Uterus (tissue), 2 donors: ENCODE data around the gene MKS1.

ENCODE experiments used
- POLR2A ChIP-seq, 2 donors: fragments of 450-650 bp; IDR thresholded peaks; one replicate each; pipeline ENCODE4 v1.6.1; 2016; ENCODE audit warnings: antibody characterized with exemption in 2 of 2, mild to moderate bottlenecking in 1 of 2, moderate library complexity in 1 of 2
- TF ChIP-seq, protein P1 (sequence below), 4 experiments: fragments of 200-600 bp in 2 of 4; fragments of 450-650 bp in 2 of 4; sonication (generic) in 2 of 4; IDR thresholded peaks; one replicate each; pipeline ENCODE4 v1.5.1; 2016 to 2019; ENCODE audit warnings: antibody characterized with exemption in 4 of 4, mild to moderate bottlenecking in 2 of 4, moderate library complexity in 1 of 4

DNA sequence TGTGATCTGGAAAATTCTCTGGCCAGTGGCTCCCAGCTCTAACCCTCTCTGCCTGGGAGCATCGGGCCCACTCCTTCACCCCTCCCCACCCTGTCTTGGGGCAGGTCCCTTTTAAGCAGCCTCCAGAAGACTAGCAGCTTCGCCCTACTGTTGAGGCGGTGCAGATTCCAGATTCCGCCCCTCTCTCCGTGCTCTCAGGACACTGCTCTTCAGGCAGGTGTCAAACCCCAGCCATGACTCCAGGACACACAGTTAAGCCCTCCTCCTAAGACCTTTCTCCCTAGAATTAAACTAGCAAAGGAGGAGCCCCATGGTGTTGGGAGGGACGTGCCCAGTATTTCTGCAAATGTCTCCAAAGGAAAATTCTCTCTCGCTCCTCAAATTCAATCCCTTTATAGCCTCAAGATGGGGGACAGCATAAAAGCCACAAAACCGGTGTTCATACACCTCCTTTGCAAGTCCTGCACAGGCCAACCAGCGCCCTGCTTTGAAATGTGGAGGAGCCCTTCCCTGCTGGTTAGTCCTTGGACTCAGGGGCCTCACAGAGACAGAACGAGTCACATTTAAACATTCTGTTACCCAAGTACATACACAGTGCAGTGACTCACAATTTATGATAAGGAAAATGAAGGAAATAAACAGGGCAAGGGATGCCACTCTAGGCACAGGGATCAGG, 26.5 kb upstream of the MKS1 start:
- TF ChIP-seq, protein P1, sequence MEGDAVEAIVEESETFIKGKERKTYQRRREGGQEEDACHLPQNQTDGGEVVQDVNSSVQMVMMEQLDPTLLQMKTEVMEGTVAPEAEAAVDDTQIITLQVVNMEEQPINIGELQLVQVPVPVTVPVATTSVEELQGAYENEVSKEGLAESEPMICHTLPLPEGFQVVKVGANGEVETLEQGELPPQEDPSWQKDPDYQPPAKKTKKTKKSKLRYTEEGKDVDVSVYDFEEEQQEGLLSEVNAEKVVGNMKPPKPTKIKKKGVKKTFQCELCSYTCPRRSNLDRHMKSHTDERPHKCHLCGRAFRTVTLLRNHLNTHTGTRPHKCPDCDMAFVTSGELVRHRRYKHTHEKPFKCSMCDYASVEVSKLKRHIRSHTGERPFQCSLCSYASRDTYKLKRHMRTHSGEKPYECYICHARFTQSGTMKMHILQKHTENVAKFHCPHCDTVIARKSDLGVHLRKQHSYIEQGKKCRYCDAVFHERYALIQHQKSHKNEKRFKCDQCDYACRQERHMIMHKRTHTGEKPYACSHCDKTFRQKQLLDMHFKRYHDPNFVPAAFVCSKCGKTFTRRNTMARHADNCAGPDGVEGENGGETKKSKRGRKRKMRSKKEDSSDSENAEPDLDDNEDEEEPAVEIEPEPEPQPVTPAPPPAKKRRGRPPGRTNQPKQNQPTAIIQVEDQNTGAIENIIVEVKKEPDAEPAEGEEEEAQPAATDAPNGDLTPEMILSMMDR (IDR thresholded peaks at IDR 0.05): no peak
- no peak for TF ChIP-seq POLR2A (IDR thresholded peaks at IDR 0.05)
